Neuronal stem cell (in vitro differentiated cells): ENCODE data around the gene DRAM1.
A peak's percentile ranks its signal among the peaks of the same experiment; 100 is the strongest.
"Not testable (repeated sequence)": the region's sequence is repeated elsewhere in the genome, so short reads cannot be mapped to it uniquely, and the experiment has no call there.

Experiments
- DNase-seq: peaks from one replicate; pipeline ENCODE4 v3.0.0-alpha.2; 2013; ENCODE audit warnings: low spot score
- H2AFZ ChIP-seq: one replicate; pipeline ENCODE4 v1.6.1; 2013; ENCODE audit warnings: mild to moderate bottlenecking, low read length, inconsistent platforms
- H2AK5ac ChIP-seq: 2 replicates; pipeline ENCODE4 v1.6.1; 2013; ENCODE audit warnings: low read depth, mild to moderate bottlenecking, inconsistent platforms, low read length, moderate library complexity, mixed read lengths
- H2BK120ac ChIP-seq: 2 replicates; pipeline ENCODE4 v1.6.1; 2013; ENCODE audit warnings: low read depth, mild to moderate bottlenecking, inconsistent platforms, low read length, moderate library complexity, mixed read lengths
- H2BK12ac ChIP-seq: one replicate; pipeline ENCODE4 v1.6.1; 2013; ENCODE audit warnings: low read length, inconsistent platforms
- H2BK15ac ChIP-seq: 2 replicates; pipeline ENCODE4 v1.6.1; 2013; ENCODE audit warnings: mild to moderate bottlenecking, low read length, inconsistent platforms, mixed read lengths
- H2BK5ac ChIP-seq: one replicate; pipeline ENCODE4 v1.6.1; 2013; ENCODE audit warnings: inconsistent platforms, mild to moderate bottlenecking, low read length, moderate library complexity
- H3K14ac ChIP-seq: one replicate; pipeline ENCODE4 v1.6.1; 2013; ENCODE audit warnings: low read length, inconsistent platforms
- H3K18ac ChIP-seq: 2 replicates; pipeline ENCODE4 v1.6.1; 2013; ENCODE audit warnings: low read length, inconsistent platforms
- H3K23ac ChIP-seq: 2 replicates; pipeline ENCODE4 v1.6.1; 2013; ENCODE audit warnings: low read depth, mild to moderate bottlenecking, mixed read lengths, low read length, inconsistent platforms; ENCODE audit not compliant: poor library complexity
- H3K27ac ChIP-seq: replicated peaks from 3 replicates; pipeline ENCODE4 v1.5.1; 2013; ENCODE audit warnings: low read length, inconsistent platforms
- H3K27me3 ChIP-seq, 3 experiments: 2 replicates each; pipeline ENCODE4 v1.6.1; 2013; ENCODE audit warnings: low read length in 3 of 3, mild to moderate bottlenecking in 2 of 3, inconsistent platforms in 1 of 3, low read depth in 1 of 3, mixed read lengths in 1 of 3, moderate library complexity in 1 of 3; ENCODE audit not compliant: control insufficient read depth in 3 of 3, insufficient read depth in 3 of 3
- H3K36me3 ChIP-seq, 2 donors: replicated peaks in 1 of 2; 2 replicates each; pipeline ENCODE4 v1.6.1; 2013; ENCODE audit warnings: low read length in 2 of 2; ENCODE audit not compliant: control insufficient read depth in 2 of 2, insufficient read depth in 2 of 2
- H3K4ac ChIP-seq: 2 replicates; pipeline ENCODE4 v1.6.1; 2013; ENCODE audit warnings: inconsistent platforms, mild to moderate bottlenecking, low read length, moderate library complexity
- H3K4me1 ChIP-seq, 2 donors: 1 replicate in 1 of 2; 2 replicates in 1 of 2; pipeline ENCODE4 v1.6.1; 2013; ENCODE audit warnings: low read length in 2 of 2, low read depth in 1 of 2; ENCODE audit not compliant: control insufficient read depth in 2 of 2, insufficient read depth in 1 of 2
- H3K4me2 ChIP-seq: one replicate; pipeline ENCODE4 v1.6.1; 2013; ENCODE audit warnings: mild to moderate bottlenecking, low read length, inconsistent platforms; ENCODE audit not compliant: insufficient read depth, poor library complexity, severe bottlenecking
- H3K4me3 ChIP-seq, 2 donors: 2 replicates each; pipeline ENCODE4 v1.5.1; 2013; ENCODE audit warnings: low read length in 2 of 2, mild to moderate bottlenecking in 2 of 2, inconsistent platforms in 1 of 2, moderate library complexity in 1 of 2
- H3K79me1 ChIP-seq: one replicate; pipeline ENCODE4 v1.6.1; 2013; ENCODE audit warnings: low read depth, mild to moderate bottlenecking, inconsistent platforms, low read length, moderate library complexity
- H3K9ac ChIP-seq: one replicate; pipeline ENCODE4 v1.6.1; 2013; ENCODE audit warnings: mild to moderate bottlenecking, low read depth, low read length, inconsistent platforms; ENCODE audit not compliant: poor library complexity
- H3K9me3 ChIP-seq, 2 donors: replicated peaks in 1 of 2; 2 replicates each; pipeline versions ENCODE3 to v1.6.1; 2013; ENCODE audit warnings: low read length in 2 of 2, mild to moderate bottlenecking in 2 of 2, inconsistent platforms in 1 of 2, low read depth in 1 of 2, mixed read lengths in 1 of 2, moderate library complexity in 1 of 2; ENCODE audit not compliant: control insufficient read depth in 2 of 2, insufficient read depth in 1 of 2
- H4K8ac ChIP-seq: one replicate; pipeline ENCODE4 v1.6.1; 2013; ENCODE audit warnings: low read depth, mild to moderate bottlenecking, inconsistent platforms, low read length, moderate library complexity
- H4K91ac ChIP-seq: one replicate; pipeline ENCODE4 v1.6.1; 2013; ENCODE audit warnings: low read length, low read depth, mild to moderate bottlenecking, inconsistent platforms; ENCODE audit not compliant: poor library complexity
- WGBS, 2 donors: extraction: QIAGEN DNeasy Blood & Tissue Kit; methylation state at CpG; one replicate each; pipeline ENCODE4 v1.1.7; 2013; ENCODE audit warnings: missing lambda C conversion rate in 2 of 2, mixed read lengths in 1 of 2; ENCODE audit not compliant: insufficient read length in 2 of 2, insufficient replicate concordance in 1 of 2; ENCODE audit errors: extremely low coverage in 2 of 2; 5-methylcytosine and 5-hydroxymethylcytosine counted together

The DRAM1 gene

GRCh38 chr12:101866615-101867373 lies 10.6 kb upstream of the DRAM1 start:
- Histone ChIP-seq H2BK120ac (no peak overlapping the region), H4K8ac (no peak overlapping the region), H2AK5ac (no peak overlapping the region), H3K36me3 (no peaks in the 10 kb centered on the region), H3K79me1 (no peaks in the 10 kb centered on the region), H2BK15ac (no peak overlapping the region), H3K4me1 (peaks cover 0 to 1% of the 10 kb centered on the region in 2 donors), H4K91ac (no peak overlapping the region), H2BK12ac (no peak overlapping the region), H2BK5ac (no peak overlapping the region), H3K9me3 (no peaks in the 10 kb centered on the region), H3K27me3 (no peaks in the 10 kb centered on the region), H3K14ac (peak overlapping the region; percentile 2), H3K18ac (no peak overlapping the region), H3K9ac (no peak overlapping the region), H3K27ac (no peak overlapping the region), H2AFZ (no peak overlapping the region), H3K4ac (no peak overlapping the region), H3K23ac (peak overlapping the region; percentile 55), H3K4me3 (no peak overlapping the region), H3K4me2 (no peak overlapping the region)
- no CpG with 5 or more reads among the region's 13 CpGs for WGBS, 2 donors
- DNase-seq: no peak

- not testable (repeated sequence) for H2BK12ac ChIP-seq, H4K8ac ChIP-seq, H2BK120ac ChIP-seq, H3K4me2 ChIP-seq, H2AK5ac ChIP-seq, DNase-seq, H3K36me3 ChIP-seq, H3K4me1 ChIP-seq, H3K14ac ChIP-seq, H3K79me1 ChIP-seq, H3K9ac ChIP-seq, H3K4ac ChIP-seq, H3K4me3 ChIP-seq, H3K9me3 ChIP-seq, H3K27me3 ChIP-seq, H3K23ac ChIP-seq, H2BK5ac ChIP-seq, H4K91ac ChIP-seq, H2BK15ac ChIP-seq, H3K18ac ChIP-seq, H2AFZ ChIP-seq, H3K27ac ChIP-seq
- whole genome bisulfite sequencing, 2 donors: no CpG with 5 or more reads among the region's 3 CpGs
These were observed 9.8 kb upstream of the DRAM1 start for GRCh38 chr12:101867619-101868018.

GRCh38 chr12:101870925-101871324 lies 6.5 kb upstream of the DRAM1 start:
- Histone ChIP-seq H3K18ac (no peak overlapping the region), H4K8ac (no peak overlapping the region), H3K4me2 (no peak overlapping the region), H3K27ac (no peak overlapping the region), H3K36me3 (no peaks in the 10 kb centered on the region), H3K4me1 (peaks cover 0 to 1% of the 10 kb centered on the region in 2 donors), H2BK5ac (no peak overlapping the region), H3K23ac (no peak overlapping the region), H3K79me1 (no peaks in the 10 kb centered on the region), H3K14ac (no peak overlapping the region), H3K9me3 (no peaks in the 10 kb centered on the region), H2BK15ac (no peak overlapping the region), H3K4ac (no peak overlapping the region), H3K9ac (no peak overlapping the region), H2AK5ac (no peak overlapping the region), H2AFZ (no peak overlapping the region), H3K27me3 (no peaks in the 10 kb centered on the region), H4K91ac (no peak overlapping the region), H3K4me3 (no peak overlapping the region), H2BK12ac (no peak overlapping the region), H2BK120ac (no peak overlapping the region)
- no CpG with 5 or more reads among the region's 1 CpG for WGBS, 2 donors
- DNase-seq: no peak

GRCh38 chr12:101875162-101875561 lies 2.2 kb upstream of the DRAM1 start:
- H2AFZ ChIP-seq: no peak overlapping the region
- H3K4ac ChIP-seq: no peak overlapping the region
- no peaks in the 10 kb centered on the region for H3K9me3 ChIP-seq
- no peak overlapping the region for H2BK15ac ChIP-seq
- H2AK5ac ChIP-seq: no peak overlapping the region
- H3K4me2 ChIP-seq: no peak overlapping the region
- H3K27ac ChIP-seq: no peak overlapping the region
- H3K14ac ChIP-seq: no peak overlapping the region
- no peak overlapping the region for H2BK5ac ChIP-seq
- no peak overlapping the region for H3K4me3 ChIP-seq
- no peak overlapping the region for H3K9ac ChIP-seq
- H3K18ac ChIP-seq: no peak overlapping the region
- no CpG with 5 or more reads among the region's 9 CpGs for WGBS, 2 donors
- peaks cover 0 to 3% of the 10 kb centered on the region in 2 donors for H3K4me1 ChIP-seq
- H3K23ac ChIP-seq: no peak overlapping the region
- H3K79me1 ChIP-seq: no peaks in the 10 kb centered on the region
- no peak overlapping the region for H2BK120ac ChIP-seq
- DNase-seq: no peak
- H3K36me3 ChIP-seq: no peaks in the 10 kb centered on the region
- no peak overlapping the region for H2BK12ac ChIP-seq
- H3K27me3 ChIP-seq: peaks cover 0 to 9% (median 5%) of the 10 kb centered on the region in 3 experiments
- H4K8ac ChIP-seq: no peak overlapping the region
- no peak overlapping the region for H4K91ac ChIP-seq
